ENCODE data around the gene RNU1-1.
"Not testable (repeated sequence)": the region's sequence is repeated elsewhere in the genome, so short reads cannot be mapped to it uniquely, and the experiment has no call there.

DNA sequence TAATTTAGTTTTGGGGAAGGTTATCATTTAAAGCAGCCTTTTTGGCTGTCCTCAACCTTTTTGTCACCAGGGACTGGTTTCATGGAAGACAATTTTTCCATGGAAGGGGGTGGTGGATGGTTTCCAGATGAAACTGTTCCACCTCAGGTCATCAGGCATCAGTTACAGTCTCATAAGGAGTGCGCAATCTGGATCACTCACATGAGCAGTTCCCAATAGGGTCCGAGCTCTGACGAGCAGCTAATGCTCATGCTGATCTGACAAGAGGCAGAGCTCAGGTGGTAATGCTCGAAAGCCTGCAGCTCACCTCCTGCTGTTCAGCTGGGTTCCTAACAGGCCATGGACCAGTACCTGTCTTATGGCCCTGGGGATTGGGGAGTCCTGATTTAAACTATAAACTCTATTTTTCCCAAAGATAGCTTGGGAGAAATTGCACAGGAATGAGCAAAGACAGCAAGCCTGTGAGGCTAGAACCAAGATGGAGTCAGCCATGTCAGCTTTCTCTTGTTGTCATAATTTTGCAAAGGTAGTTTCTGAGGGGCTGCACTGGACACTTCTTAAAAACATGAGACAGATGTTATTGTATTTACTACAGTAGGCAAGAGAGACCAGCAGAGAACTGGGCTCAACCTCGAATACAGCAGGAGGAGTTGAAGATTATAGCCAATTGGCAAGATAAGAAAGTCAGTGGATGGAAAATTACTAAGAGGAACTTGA lies 2.8 kb upstream of the RNU1-1 start:
- not testable (repeated sequence) for TF ChIP-seq TAF1 (conservative IDR thresholded peaks at IDR 0.05); CTCF (IDR thresholded peaks at IDR 0.05; ENCODE audit: low read depth, low read length, missing input control); REST (IDR thresholded peaks at IDR 0.05); RXRA (IDR thresholded peaks at IDR 0.05)
- TF ChIP-seq, protein P1, sequence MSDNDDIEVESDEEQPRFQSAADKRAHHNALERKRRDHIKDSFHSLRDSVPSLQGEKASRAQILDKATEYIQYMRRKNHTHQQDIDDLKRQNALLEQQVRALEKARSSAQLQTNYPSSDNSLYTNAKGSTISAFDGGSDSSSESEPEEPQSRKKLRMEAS (IDR thresholded peaks at IDR 0.05), result not testable (repeated sequence)

Measured in liver (tissue), 3 donors.